EH (cell line): ENCODE results near the gene MC4R.

Source experiments
- DNase-seq: peaks from one replicate; pipeline ENCODE4 v3.0.0-alpha.2; 2015; ENCODE audit warnings: low read depth

MC4R gene

GRCh38 chr18:60327880-60328279 is 44.7 kb downstream of the MC4R start:
- DNase-seq = no peak

GRCh38 chr18:60322591-60322990 is 50.0 kb downstream of the MC4R start:
- DNase-seq = no peak
